Measurements from ENCODE around the gene CCDC30.
"Not testable (repeated sequence)": the region's sequence is repeated elsewhere in the genome, so short reads cannot be mapped to it uniquely, and the experiment has no call there.

The CCDC30 gene

DNA sequence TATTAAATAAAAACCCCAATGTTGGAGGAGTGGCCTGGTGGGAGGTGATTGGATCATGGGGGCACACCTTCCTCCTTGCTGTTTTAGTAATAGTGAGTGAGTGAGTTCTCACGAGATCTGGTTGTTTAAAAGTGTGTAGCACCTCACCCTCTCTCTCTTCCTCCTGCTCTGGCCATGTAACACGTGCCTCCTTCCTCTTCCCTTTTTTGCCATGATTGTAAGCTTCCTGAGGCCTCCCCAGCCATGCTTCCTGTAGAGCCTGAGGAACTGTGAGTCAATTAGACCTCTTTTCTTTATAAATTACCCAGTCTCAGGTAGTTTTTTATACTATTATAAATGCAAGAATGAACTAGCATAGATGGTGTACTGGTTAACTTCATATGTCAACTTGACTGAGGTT lies 68.0 kb downstream of the CCDC30 start:
- DNase-seq = no peak

DNA sequence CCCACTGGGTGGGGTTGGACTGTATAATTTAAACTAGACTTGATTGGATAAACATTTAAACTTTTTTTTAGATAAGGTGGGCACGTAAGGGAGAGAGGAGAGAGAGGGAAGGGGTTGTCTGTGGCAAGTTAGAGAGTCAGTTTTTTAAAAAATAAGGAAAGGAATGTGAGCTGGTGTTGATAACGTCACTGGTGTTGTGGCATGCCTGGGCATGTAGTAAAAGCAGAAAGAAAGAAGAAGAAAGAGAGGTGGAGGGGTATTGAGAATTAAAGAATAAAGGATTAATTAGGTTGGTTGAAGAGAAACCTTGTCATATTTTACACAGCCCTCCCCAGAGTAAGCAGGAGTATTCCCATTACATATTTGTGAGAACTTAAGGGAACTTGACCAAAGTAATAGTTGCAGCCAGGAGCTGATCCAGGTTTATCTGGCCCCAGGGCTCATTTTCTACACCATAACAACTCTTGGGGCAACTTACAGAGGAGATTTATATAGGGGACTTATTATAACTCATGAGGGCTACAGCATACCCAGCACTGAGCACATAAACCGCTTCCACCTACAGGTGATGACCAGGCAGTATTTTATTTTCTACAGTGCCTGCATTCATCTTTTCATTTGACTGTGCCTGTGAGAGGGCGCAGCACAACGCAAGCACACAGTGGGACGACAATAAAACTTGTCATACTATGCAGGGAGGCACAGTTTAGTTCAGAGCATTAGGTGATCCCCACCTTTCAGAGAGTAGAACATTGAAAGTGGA lies 70.2 kb downstream of the CCDC30 start:
- no peak for DNase-seq

GRCh38 chr1:42541104-42541503 lies 78.0 kb downstream of the CCDC30 start:
- DNase-seq = no peak

GRCh38 chr1:42551180-42551579 lies 88.1 kb downstream of the CCDC30 start:
- DNase-seq = no peak

DNA sequence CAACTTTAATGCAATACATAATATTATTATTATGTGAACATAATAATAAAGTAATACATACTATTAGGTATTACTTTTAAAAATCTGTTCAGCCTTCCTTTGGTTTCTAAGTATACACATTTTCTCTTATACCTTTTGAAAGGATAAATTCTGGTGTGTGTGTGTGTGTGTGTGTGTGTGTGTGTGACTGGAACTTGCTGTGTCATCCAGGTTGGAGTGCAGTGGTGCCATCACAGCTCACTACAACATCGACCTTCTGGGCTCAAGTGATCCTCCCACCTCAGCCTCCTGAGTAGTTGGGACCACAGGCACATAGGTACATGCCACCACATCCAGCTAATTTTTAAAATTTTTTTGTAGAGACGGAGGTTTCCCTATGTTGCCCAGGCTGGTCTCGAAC lies 88.5 kb downstream of the CCDC30 start:
- DNase-seq = no peak

GRCh38 chr1:42552636-42553035 lies 89.5 kb downstream of the CCDC30 start:
- no peak for DNase-seq

DNA sequence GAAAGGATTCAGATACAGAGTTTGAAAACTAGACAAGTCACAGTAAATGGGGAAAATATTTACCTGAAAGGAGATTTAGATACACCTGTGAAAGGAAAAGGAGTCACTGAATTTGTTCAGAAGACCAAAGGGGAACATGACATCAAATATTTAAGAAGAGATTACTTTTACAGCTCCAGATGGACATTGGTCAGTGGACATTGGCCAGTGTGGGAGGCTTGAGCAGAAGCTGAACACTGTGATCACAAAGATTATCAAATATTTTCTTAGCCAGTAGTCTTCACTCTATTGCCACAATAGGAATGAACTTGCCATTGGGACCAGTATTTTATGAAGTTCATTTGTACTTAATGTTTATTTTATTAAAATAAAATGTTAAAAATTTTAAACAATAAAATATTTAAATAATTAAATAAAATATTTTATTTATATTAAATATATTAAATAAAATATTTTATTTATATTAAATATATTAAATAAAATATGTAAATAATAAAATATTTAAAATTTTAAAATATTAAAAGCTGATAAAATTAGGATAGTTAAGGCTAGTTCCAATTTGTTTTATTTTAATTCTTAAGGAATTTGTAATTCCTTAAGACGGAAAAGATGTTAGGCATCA lies 94.3 kb downstream of the CCDC30 start:
- no peak for DNase-seq

GRCh38 chr1:42567038-42567437 lies 104.0 kb downstream of the CCDC30 start:
- DNase-seq = no peak

DNA sequence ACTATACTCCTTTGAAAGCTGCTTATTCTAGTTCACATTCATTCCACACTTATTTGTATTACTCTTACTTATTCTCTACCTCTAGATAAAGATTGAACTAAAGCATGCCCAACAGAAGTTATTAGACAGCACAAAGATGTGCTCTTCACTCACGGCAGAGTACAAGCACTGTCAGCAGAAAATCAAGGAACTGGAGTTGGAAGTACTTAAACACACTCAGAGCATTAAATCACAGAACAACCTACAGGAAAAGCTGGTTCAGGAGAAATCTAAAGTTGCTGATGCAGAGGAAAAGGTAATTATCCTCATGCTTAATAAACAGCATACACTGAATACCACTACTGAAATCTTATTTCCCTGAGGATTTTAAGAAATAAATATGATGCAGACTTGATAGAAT lies 113.8 kb downstream of the CCDC30 start:
- DNase-seq = no peak

- no peak for DNase-seq
Measured at GRCh38 chr1:42586016-42586415, 122.9 kb downstream of the CCDC30 start.

- DNase-seq = no peak
Measured at GRCh38 chr1:42587753-42588152, 124.7 kb downstream of the CCDC30 start.

- DNase-seq = no peak
Measured at GRCh38 chr1:42592811-42593210, 129.7 kb downstream of the CCDC30 start.

GRCh38 chr1:42593486-42594100 lies 130.5 kb downstream of the CCDC30 start:
- no peak for DNase-seq

DNA sequence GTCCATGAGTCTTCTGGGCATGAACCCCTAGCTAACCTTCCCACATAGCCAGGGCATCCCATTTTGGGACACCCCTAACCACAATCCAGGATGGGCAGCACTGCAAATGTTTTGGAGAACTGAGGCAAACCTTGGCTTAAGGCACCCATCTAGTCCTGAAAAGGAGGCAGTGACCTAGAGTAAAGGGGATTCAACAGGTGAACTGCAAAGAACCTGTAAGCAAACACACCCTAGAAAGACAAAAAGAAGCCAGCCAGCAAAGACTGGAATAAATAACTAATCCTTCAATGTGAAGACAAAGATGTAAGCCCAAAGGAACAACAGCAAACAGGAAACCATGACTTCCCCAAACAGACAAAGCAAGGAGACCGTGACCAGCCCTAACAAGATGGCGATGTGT lies 138.4 kb downstream of the CCDC30 start:
- no peak for DNase-seq

GRCh38 chr1:42613803-42614131 lies 150.7 kb downstream of the CCDC30 start:
- no peak for DNase-seq

DNA sequence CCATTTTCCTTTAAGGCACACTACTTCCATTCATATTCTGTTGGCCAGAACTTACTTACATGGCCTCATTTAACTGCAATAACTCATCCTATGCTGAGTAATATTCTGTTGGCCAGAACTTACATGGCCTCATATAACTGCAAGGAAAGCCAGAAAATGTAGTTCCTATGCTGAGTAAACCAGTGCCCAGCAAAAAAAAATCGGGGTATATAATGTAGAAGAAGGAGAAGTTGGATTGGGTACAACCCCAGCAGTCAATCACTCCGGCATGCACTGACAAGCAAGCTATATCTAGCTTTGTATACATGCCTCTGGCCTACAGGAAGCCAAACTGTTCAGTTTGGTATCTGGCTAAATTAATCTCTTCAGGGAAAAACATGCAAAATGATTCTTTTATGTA lies 155.8 kb downstream of the CCDC30 start:
- no peak for DNase-seq

GRCh38 chr1:42620307-42620706 lies 157.2 kb downstream of the CCDC30 start:
- no peak for DNase-seq

GRCh38 chr1:42621180-42621579 lies 158.1 kb downstream of the CCDC30 start:
- not testable (repeated sequence) for DNase-seq

- DNase-seq = not testable (repeated sequence)
Measured at GRCh38 chr1:42627205-42627604, 164.1 kb downstream of the CCDC30 start.

DNA sequence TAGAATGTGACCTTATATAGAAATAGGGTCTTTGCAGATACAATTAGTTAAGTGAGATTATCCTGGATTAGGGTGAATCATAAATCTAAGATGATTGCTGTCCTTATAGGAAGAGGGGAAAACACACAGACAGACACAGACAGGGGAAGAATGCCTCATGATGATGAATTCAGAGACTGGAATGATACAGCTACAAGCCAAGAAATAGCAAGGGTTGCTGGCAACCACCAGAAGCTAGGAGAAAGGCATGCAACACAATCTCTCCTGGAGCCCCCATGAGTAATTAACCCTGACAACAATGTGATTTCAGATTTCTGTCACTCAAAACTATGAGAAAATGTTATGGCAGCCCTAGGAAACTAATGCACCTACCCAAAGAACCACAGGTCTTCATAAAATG lies 176.0 kb downstream of the CCDC30 start:
- DNase-seq = peak; percentile 16

GRCh38 chr1:42646056-42646455 lies 183.0 kb downstream of the CCDC30 start:
- DNase-seq = no peak

DNA sequence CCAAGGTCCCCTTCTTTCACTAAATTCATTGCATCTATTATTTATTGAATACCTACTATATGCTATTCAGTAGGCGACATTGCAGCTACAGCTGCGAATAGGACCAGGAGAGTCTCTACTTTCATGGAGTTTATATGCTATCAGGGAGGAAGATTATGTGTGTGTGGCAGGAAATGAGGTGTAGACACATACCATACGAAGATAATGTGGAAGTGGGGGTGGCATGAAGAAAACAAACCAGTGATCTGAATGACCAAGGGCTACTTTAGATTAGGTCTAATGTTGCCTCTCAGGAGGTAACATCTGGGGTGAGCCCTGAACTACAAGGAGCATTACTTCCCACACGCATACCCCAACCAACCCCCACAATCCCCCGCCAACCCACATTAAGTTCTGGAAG lies 194.1 kb downstream of the CCDC30 start:
- peak; percentile 38 for DNase-seq

DNA sequence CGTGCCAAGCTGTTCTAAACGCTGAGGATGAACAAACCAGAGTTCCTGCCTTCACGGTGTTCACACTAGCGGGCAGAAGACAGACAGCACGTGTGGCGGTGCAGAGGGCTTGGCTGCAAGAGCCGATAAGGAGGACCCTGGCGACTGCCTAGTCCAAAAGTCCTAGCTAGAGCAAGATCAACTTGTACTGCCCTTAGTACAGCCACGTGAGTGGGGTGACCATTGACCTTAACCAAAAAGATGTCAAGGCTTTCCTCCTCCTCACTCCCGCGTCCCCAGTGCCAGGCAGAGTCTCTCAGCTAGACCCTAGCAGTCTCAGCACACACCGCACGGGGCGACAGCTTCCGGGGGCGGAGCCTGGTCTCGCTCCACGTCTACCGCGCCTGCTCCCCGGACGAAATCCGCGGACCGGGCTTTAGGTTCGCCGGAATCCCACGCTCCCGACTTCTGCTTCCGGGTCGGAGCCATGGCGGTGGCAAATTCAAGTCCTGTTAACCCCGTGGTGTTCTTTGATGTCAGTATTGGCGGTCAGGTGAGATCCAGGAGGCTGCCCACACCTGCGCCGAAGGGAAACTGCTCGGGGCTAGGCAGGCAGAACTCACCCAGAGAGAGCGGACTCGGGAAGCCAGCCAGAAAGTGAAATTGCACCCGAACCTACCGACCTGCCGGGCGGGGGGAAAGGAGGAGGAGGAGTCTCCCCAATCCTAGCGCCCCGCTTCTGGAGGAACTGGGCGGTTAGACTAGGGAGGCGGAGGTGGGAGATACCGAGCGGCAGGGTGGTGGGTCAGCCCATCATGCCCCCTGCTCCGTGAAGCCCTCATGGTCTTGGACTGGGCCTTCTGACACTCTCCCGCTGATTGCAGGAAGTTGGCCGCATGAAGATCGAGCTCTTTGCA lies 195.1 kb downstream of the CCDC30 start, which contains the start of gene PPIH:
TSS of gene PPIH (plus strand) at position 443 of the 896 bp plus-strand sequence. CDS start at position 467, 24 bp downstream.
- DNase-seq = peak; percentile 90

All from NCI-H226 (cell line).